HG02870 (cell line): Measurements from ENCODE around the gene NPY4R.
"Not testable (repeated sequence)": the region's sequence is repeated elsewhere in the genome, so short reads cannot be mapped to it uniquely, and the experiment has no call there.

Experiments
- ATAC-seq: cut with Tn5 transposase; IDR thresholded peaks from one replicate; pipeline ENCODE4 v1.9.1; 2021; ENCODE audit warnings: mild to moderate bottlenecking, moderate library complexity; ENCODE audit not compliant: unreplicated experiment

NPY4R gene

DNA sequence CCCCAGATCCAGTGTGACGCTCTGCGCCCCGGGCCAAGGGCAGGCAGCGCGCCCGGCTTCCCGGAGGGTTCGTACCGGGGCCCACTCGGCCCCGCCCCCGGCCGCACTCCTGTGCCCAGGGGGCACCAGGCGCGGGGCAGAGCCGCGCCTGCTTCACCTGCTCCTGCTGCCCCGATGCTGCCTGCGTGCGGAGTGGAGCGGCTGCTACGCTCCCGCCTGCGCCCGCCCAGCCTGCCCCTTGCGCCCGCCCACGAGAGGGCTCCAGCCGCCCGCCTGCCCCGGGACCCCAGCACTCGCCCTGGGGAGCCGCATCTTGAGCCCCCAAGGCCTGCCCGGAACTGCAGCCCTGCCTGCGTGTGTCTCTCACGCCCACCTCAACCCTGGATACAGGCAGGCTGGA lies at the start of gene NPY4R:
Gene NPY4R (minus strand): TSS at position 194 of the 400 bp plus-strand sequence. CDS start 3,323 bp downstream, outside the sequence.
- not testable (repeated sequence) for ATAC-seq

DNA sequence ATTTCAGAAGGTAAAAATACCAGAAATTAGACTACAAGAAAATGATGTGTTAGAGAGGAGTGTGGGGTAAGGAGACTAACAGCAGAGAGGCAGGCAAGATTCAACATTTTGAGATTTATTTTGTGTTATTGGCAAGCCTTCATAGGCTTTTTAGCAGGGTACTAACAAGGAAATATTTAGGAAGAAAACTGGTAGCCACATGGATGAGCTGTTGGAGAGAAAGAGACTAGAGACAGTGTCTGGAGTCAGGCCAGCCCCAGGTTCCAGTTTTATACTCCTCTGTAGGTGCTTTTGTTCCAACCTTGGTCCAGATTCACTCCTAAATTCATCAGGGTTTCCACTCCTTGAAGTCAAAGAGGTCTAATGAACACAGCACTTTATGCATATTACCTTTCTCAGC lies 49.6 kb upstream of the NPY4R start:
- no peak for ATAC-seq

GRCh38 chr10:46514899-46515298 lies 49.1 kb upstream of the NPY4R start:
- ATAC-seq, result no peak

GRCh38 chr10:46514431-46514861 lies 48.7 kb upstream of the NPY4R start:
- no peak for ATAC-seq

- ATAC-seq, result not testable (repeated sequence)
Observed at GRCh38 chr10:46513333-46513732, 47.6 kb upstream of the NPY4R start.

DNA sequence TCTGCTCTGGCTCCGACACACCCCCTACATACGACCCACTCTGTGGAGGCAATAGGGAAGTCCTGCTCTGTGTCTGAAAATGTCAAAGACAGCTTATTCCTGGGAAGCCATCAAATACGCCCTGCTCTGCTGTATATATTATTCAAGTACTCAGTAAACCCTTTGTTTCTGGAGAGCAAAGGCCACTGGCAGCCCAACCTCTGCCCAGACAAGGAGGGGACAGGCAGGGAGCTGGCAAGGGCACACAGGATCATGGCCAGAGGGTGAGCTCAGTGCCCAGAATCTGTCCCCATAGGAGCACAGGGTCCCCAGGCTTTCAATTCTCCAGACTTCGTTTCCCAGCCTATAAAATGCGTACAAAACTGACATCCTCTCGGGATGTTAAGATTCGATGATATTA lies 47.0 kb upstream of the NPY4R start:
- not testable (repeated sequence) for ATAC-seq

DNA sequence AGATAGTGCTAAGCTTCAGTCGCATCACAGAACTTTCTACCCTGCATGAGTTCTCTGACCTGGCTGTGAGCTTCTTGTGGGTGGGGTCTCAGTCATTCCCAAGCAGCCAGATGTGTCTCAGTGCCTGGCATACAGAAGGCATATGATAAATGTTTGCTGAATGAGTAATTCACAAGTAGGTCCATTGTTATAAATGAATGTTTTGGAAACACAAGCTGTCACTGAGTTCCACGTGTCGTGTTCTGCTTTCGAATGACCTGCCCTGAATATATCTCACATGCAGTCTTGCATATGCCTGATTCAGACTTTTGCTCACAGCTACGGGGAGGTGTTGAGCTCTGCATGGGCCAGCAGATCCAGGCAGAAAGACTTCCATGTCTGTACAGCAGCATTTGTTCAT lies 46.2 kb upstream of the NPY4R start:
- not testable (repeated sequence) for ATAC-seq

DNA sequence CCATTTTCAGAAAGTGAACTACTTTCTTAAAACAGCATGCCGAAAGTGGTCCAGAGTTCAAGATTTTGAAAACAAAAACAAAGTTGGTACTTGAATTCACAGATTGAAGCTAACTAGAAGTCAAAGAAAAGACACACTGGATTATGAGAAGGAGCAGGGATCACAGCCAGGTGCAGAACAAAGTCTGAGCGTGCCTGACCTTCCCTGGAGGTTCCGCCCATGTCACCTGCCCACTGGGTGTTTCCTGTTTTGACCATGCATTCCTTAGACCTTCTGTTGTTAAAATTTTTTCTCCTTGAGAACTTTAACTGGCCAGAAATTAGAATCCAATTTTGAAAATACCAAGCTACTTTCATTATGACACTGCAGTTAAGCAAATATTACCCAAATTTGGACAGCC lies 34.2 kb upstream of the NPY4R start:
- not testable (repeated sequence) for ATAC-seq

GRCh38 chr10:46498985-46499703 lies 33.4 kb upstream of the NPY4R start:
- not testable (repeated sequence) for ATAC-seq

DNA sequence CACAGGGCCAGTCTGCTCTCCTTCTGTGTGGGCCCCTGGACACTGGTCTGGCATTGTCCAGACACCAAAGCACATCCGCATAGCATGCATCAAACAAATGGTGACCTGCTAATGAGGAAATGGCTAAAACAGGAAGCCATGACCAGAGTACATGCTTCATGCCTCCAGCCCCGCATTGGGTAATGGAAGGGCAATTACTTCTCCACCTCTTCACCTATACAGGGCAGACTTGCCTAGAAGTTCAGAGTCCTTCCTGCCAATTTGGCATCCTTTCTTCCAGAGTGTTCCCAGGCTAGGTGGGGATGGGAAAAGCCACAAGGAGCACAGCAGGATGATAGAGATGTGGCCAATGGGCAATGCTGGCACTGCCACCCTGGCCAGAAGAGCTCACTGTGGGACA lies 32.1 kb upstream of the NPY4R start:
- not testable (repeated sequence) for ATAC-seq

DNA sequence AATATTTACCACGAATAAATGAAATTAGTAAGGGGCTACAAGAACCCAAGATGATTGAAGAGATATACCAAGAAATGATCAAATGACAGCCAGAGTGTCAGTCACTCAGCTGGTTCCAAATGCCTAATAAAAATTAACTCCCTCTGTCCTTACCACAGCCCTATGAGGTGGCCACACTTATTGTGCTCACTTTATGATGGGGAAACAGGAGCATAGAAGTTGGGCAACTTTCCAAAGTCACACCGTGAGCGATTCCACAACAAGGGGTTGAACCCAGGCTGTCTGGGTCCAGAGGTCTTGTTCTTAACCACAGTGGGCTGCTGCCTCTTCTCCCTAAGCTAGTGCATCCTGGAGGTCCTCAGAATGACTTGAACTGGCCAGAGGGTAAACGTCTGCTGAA lies 31.6 kb upstream of the NPY4R start:
- ATAC-seq, result not testable (repeated sequence)

DNA sequence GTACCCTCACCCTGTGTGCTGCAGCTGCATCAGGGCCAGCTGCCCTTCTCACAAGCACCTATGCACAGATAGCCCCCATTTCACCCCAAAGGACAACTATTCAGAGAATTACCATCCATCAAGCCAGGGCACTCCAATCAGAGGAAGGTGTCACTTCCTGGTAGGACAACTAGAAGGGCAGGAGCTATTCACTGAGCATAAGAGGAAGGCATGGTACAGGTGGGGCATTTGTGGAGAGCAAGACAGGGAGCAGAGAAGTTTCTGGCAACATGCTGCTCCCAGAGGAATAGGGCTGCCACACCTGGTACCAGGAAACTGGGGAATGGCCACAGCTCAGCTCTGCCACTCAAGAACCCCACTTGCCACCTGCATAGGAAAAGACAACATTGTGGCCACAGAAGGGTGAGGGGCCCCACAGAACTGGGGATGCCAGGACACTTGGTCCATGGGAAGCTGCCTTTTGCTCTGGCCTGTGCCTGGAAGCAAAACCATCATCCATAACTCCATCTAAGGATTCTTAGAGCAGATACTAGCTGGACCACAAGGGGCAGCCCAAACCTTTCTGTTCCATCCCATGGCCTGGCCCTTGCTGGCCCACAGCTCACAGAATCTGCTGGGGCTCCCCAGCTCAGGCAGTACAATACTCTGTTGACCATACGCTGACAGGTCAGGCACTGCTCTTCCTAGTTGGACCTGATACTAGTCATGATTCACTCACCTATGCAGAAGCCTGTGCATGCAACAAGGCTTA lies 25.8 kb upstream of the NPY4R start:
- ATAC-seq, result not testable (repeated sequence)

GRCh38 chr10:46490285-46490684 lies 24.5 kb upstream of the NPY4R start:
- ATAC-seq, result not testable (repeated sequence)

GRCh38 chr10:46486459-46486858 lies 20.7 kb upstream of the NPY4R start:
- not testable (repeated sequence) for ATAC-seq

- not testable (repeated sequence) for ATAC-seq
Observed at GRCh38 chr10:46474746-46475320, 9.1 kb upstream of the NPY4R start.

DNA sequence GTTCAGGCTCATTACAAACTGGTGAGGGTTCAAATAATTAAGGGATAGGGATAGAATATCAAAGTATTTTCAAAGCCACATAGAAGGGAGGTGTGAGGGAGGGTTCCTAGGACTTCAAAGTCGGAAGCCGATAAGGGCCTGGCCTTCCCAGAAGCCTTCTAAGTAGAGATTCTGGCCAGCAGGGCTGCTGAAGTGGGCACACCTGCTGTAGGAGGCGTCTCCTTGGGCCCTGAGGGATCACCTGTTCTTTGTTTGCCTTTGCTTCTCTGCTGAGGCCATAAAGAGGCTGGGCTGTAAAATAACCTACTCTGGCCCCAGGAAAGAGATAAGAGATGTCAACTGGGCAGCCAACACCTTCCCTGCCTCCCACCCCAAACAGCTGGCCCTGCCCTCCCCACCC lies 8.0 kb upstream of the NPY4R start:
- ATAC-seq, result not testable (repeated sequence)

- ATAC-seq, result not testable (repeated sequence)
Observed at GRCh38 chr10:46470134-46470533, 4.4 kb upstream of the NPY4R start.

DNA sequence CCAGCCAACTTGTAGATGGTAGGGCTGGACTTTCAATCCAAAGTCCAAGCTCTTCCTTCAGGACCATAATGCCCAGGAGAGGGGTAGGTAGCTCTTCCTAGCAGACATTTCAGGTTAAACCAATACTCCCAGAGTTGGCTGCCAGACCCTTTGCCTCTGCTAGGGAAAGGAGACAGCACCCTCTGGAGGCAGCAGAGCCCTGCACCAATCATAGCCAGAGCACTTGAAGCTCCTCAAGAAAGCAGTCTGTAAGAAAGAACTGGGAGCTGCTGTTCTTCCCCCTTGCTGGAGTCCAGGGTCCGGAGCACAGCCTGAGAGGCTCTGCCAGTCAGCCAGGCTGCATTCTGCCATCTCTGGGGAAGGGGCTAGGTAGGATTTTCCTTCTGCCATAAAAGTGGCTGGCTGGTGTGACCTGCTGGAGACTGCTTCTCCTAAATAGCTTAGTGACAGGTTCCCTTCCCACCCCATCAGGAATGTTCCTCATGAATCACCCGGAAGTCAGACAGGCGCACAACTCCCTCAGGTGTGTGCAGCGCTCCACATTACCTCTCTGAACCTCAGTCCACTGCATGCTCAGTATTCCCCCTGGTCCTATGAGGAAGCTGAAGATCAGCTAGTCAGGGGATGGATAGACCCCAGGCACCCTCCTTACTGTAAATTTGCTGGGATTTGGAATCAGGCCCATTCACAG lies 2.5 kb upstream of the NPY4R start:
- not testable (repeated sequence) for ATAC-seq

GRCh38 chr10:46463608-46464007 lies 2.1 kb downstream of the NPY4R start:
- ATAC-seq, result not testable (repeated sequence)

- ATAC-seq, result not testable (repeated sequence)
Observed at GRCh38 chr10:46462276-46462675, 3.5 kb downstream of the NPY4R start.

DNA sequence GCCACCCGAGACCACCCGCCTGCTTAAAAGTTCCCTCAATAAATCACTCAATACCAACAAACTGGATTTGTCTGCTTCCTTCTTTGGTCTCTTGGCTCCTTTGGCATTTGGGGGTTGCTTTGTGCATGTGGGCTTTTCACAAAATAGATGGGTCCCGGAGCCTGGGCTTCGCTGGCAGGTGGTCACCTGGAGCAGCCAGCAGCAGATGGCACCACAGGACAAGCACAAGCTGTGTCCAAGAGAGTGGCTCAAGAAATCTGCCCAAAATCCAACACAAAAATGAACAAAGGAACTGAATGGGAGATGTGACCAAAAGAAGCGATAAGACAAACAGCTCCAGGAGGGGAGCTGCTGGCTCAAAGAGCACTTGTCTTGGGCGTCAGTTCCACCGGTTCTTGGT lies 6.2 kb downstream of the NPY4R start:
- ATAC-seq, result not testable (repeated sequence)
